LHCN-M2 (cell line): ENCODE data around the gene KIF17. TPM values are rescaled to one million over a fixed set of nuclear protein-coding genes. Genes with fewer than 3 reads are reported as not detected.

ENCODE experiments used
- DNase-seq: peaks from one replicate; pipeline ENCODE4 v3.0.0-alpha.2; 2012; ENCODE audit warnings: low read depth
- total RNA-seq: library from RNA; depleted of rRNA; stranded (reverse); fragments of >200 nt; gene quantifications from 2 replicates; pipeline ENCODE4 v1.2.3, GENCODE V29; 2014; rRNA removed

Gene KIF17
- total RNA-seq, 1 experiment from 2014 or later = 0.75 TPM

GRCh38 chr1:20626524-20626923 lies 91.3 kb downstream of the KIF17 start:
- no peak for DNase-seq

GRCh38 chr1:20626098-20626427 lies 91.7 kb downstream of the KIF17 start:
- no peak for DNase-seq

GRCh38 chr1:20625176-20626097 lies 92.4 kb downstream of the KIF17 start:
- DNase-seq = no peak

GRCh38 chr1:20624709-20625108 lies 93.1 kb downstream of the KIF17 start:
- no peak for DNase-seq

GRCh38 chr1:20621012-20621411 lies 96.8 kb downstream of the KIF17 start:
- DNase-seq = no peak

GRCh38 chr1:20619999-20620398 lies 97.8 kb downstream of the KIF17 start:
- no peak for DNase-seq

GRCh38 chr1:20618550-20618949 lies 99.3 kb downstream of the KIF17 start:
- no peak for DNase-seq

GRCh38 chr1:20616847-20617487 lies 100.8 kb downstream of the KIF17 start:
- DNase-seq = no peak

- no peak for DNase-seq
Measured at GRCh38 chr1:20615946-20616846, 101.6 kb downstream of the KIF17 start.

GRCh38 chr1:20614131-20614579 lies 103.7 kb downstream of the KIF17 start:
- no peak for DNase-seq

Other genes with a start within 250 kb of the KIF17 start
- 31.2 and 34.0 TPM in 2 replicates for gene CAMK2N1, start 231.8 kb downstream of the KIF17 start, total RNA-seq
- 54.0 and 54.1 TPM in 2 replicates for gene MUL1, start 209.9 kb downstream of the KIF17 start, total RNA-seq
- gene FAM43B, start 165.4 kb downstream of the KIF17 start, total RNA-seq = 0.06 TPM in 1 of 2 replicates, not detected in the other
- gene CDA, start 128.9 kb downstream of the KIF17 start, total RNA-seq = not detected in 2 replicates
- gene PINK1, start 84.5 kb downstream of the KIF17 start, total RNA-seq = 39.7 and 45.5 TPM in 2 replicates
- gene DDOST, start 56.6 kb downstream of the KIF17 start, total RNA-seq = 254 and 285 TPM in 2 replicates
- 0.71 and 0.98 TPM in 2 replicates for gene SH2D5, start 14.7 kb upstream of the KIF17 start, total RNA-seq
- 201 and 218 TPM in 2 replicates for gene HP1BP3, start 69.3 kb upstream of the KIF17 start, total RNA-seq